HepG2 (cell line): Measurements from ENCODE around the gene PTS. TPM values are rescaled to one million over a fixed set of nuclear protein-coding genes. Genes with fewer than 3 reads are reported as not detected.

Experiments
- ARHGAP35 ChIP-seq: sonication (generic); formaldehyde crosslinking; IDR thresholded peaks from 2 replicates; pipeline ENCODE4 v1.9.0; 2022; ENCODE audit warnings: mild to moderate bottlenecking, inconsistent platforms, moderate library complexity, missing genetic modification reagents, borderline replicate concordance
- BCL6 ChIP-seq: IDR thresholded peaks from 2 replicates; pipeline ENCODE4 v1.6.1; 2016; ENCODE audit warnings: missing genetic modification reagents, missing compliant biosample characterization
- CREB1 ChIP-seq, 2 experiments: fragments of 450-650 bp in 1 of 2; IDR thresholded peaks; 2 replicates each; pipeline ENCODE4 v1.6.1; 2016 to 2017; ENCODE audit warnings: control low read depth in 1 of 2, mild to moderate bottlenecking in 1 of 2, missing compliant biosample characterization in 1 of 2, missing genetic modification characterization in 1 of 2
- CREM ChIP-seq, 2 experiments: sonication (generic) in 1 of 2; formaldehyde crosslinking in 1 of 2; IDR thresholded peaks; 2 replicates each; pipeline versions ENCODE4 v1.4.0 to v1.6.1; 2016 to 2020; ENCODE audit warnings: antibody characterized with exemption in 1 of 2, mild to moderate bottlenecking in 1 of 2, missing genetic modification reagents in 1 of 2
- ELF3 ChIP-seq: IDR thresholded peaks from 2 replicates; pipeline ENCODE4 v1.6.1; 2016; ENCODE audit warnings: missing genetic modification reagents, missing compliant biosample characterization
- ETV5 ChIP-seq: IDR thresholded peaks from 2 replicates; pipeline ENCODE4 v1.6.1; 2018; ENCODE audit warnings: missing biosample characterization, missing genetic modification reagents, inconsistent platforms, borderline replicate concordance
- FOXO1 ChIP-seq: sonication (generic); formaldehyde crosslinking; IDR thresholded peaks from 2 replicates; pipeline ENCODE4 v1.4.0; 2020; ENCODE audit warnings: missing genetic modification reagents
- GABPA ChIP-seq, 2 experiments: IDR thresholded peaks; 2 replicates each; pipeline ENCODE4 v1.6.1; 2011 to 2016; ENCODE audit warnings: low read depth in 2 of 2, low read length in 1 of 2, missing biosample characterization in 1 of 2, missing genetic modification characterization in 1 of 2
- NCOA1 ChIP-seq: sonication (generic); formaldehyde crosslinking; IDR thresholded peaks from 2 replicates; pipeline ENCODE4 v1.9.0; 2021; ENCODE audit warnings: missing genetic modification reagents
- ONECUT2 ChIP-seq: sonication (generic); formaldehyde crosslinking; IDR thresholded peaks from 2 replicates; pipeline ENCODE4 v1.4.0; 2020; ENCODE audit warnings: missing genetic modification reagents
- REST ChIP-seq, 2 experiments: IDR thresholded peaks; 2 replicates each; pipeline ENCODE4 v1.6.1; 2011 to 2012; ENCODE audit warnings: low read length in 2 of 2, borderline replicate concordance in 1 of 2, low read depth in 1 of 2, mild to moderate bottlenecking in 1 of 2, moderate library complexity in 1 of 2
- RXRB ChIP-seq: IDR thresholded peaks from 2 replicates; pipeline ENCODE4 v1.6.1; 2016; ENCODE audit warnings: borderline replicate concordance, missing genetic modification reagents, missing compliant biosample characterization
- ZBTB7B ChIP-seq: sonication (generic); formaldehyde crosslinking; IDR thresholded peaks from 2 replicates; pipeline ENCODE4 v1.4.0; 2020; ENCODE audit warnings: missing genetic modification reagents
- ZNF329 ChIP-seq: sonication (generic); formaldehyde crosslinking; IDR thresholded peaks from 2 replicates; pipeline ENCODE4 v1.9.0; 2021; ENCODE audit warnings: low read depth, mild to moderate bottlenecking, missing genetic modification reagents
- polyA plus RNA-seq, 8 experiments: library from polyadenylated mRNA; depleted of rRNA in 3 of 8; stranded (reverse) in 7 of 8; unstranded in 1 of 8; fragments of >200 nt; fragmentation: Illumina TruSeq in 4 of 8; extraction: Trizol in 4 of 8; gene quantifications; 2 replicates each; pipeline versions ENCODE4 v1.2.1 to v1.2.3, GENCODE V29; 2011 to 2016; ENCODE audit warnings: low read depth in 4 of 8, missing spikeins in 1 of 8, mixed read lengths in 1 of 8; ENCODE audit not compliant: insufficient read depth in 1 of 8
- total RNA-seq, 5 experiments: library from RNA; depleted of rRNA; stranded (reverse); fragments of >200 nt; fragmentation: Illumina TruSeq; extraction: Trizol; gene quantifications; 2 replicates each; pipeline ENCODE4 v1.2.3, GENCODE V29; 2016; ENCODE audit warnings: low read depth in 1 of 5

Gene PTS
- total and polyA plus RNA-seq, 2 of the 13 experiments (the other 11 are each of a cell fraction or from before 2014, with no cell fraction given), result 33.6 to 49.3 TPM

- TF ChIP-seq REST (IDR thresholded peaks at IDR 0.05; ENCODE audit: borderline replicate concordance in 1 of 2, low read depth in 1 of 2, low read length in 2 of 2) (no peak), NCOA1 (CRISPR knock-in tag) (no peak), ONECUT2 (peak; percentile 84), ZNF329 (CRISPR knock-in tag) (no peak), ZBTB7B (CRISPR knock-in tag) (peak; percentile 72), ETV5 (CRISPR knock-in tag) (peak; percentile 23; the same call in 1 of the 2 replicates), CREM (IDR thresholded peaks at IDR 0.05) (no peak), CREM (CRISPR knock-in tag; IDR thresholded peaks at IDR 0.05) (no peak), CREB1 (IDR thresholded peaks at IDR 0.05) (no peak), CREB1 (CRISPR knock-in tag; IDR thresholded peaks at IDR 0.05) (0 out of 2 replicates have a peak, but pooled peaks have one; percentile 32), RXRB (CRISPR knock-in tag) (peak; percentile 33; the same call in 1 of the 2 replicates), GABPA (IDR thresholded peaks at IDR 0.05; ENCODE audit: low read depth, low read length) (no peak), GABPA (CRISPR knock-in tag; IDR thresholded peaks at IDR 0.05; ENCODE audit: low read depth) (peak; percentile 39; the same call in 1 of the 2 replicates), ARHGAP35 (CRISPR knock-in tag) (no peak), ELF3 (CRISPR knock-in tag) (0 out of 2 replicates have a peak, but pooled peaks have one; percentile 28), FOXO1 (CRISPR knock-in tag) (no peak), BCL6 (CRISPR knock-in tag) (peak; percentile 95)
- TF ChIP-seq, all 625 proteins: peak for 20
Measured at GRCh38 chr11:112269139-112269538, 42.9 kb downstream of the PTS start (continued).
